AG08396 (cell line): ENCODE results near the gene PRKCE.
"Not testable (repeated sequence)": the region's sequence is repeated elsewhere in the genome, so short reads cannot be mapped to it uniquely, and the experiment has no call there.

Experiments used
- DNase-seq: peaks from one replicate; pipeline ENCODE4 v3.0.0; 2012; ENCODE audit warnings: low spot score, mixed read lengths

Gene PRKCE

DNA sequence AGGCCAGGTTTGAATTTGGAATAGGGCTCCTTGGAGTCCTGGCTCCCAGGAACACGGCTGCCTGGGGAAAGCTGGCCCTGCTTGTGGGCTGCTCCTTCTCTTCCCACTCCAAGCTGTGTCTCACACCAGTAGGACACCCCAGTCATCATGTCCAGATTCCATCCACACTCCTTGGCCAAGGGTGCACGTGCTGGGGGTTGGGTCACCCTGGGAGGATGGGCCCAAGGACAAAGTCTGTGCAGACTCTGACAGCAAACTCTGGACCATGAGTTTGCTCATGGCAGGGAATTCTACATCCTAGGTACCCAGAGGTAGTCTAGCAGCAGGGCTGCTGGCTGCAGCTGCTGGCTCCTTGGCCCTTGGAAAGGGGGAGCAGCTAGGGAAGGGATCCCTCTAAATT lies 543.4 kb downstream of the PRKCE start:
- DNase-seq, result no peak

GRCh38 chr2:46195819-46196218 lies 544.3 kb downstream of the PRKCE start:
- DNase-seq, result no peak

DNA sequence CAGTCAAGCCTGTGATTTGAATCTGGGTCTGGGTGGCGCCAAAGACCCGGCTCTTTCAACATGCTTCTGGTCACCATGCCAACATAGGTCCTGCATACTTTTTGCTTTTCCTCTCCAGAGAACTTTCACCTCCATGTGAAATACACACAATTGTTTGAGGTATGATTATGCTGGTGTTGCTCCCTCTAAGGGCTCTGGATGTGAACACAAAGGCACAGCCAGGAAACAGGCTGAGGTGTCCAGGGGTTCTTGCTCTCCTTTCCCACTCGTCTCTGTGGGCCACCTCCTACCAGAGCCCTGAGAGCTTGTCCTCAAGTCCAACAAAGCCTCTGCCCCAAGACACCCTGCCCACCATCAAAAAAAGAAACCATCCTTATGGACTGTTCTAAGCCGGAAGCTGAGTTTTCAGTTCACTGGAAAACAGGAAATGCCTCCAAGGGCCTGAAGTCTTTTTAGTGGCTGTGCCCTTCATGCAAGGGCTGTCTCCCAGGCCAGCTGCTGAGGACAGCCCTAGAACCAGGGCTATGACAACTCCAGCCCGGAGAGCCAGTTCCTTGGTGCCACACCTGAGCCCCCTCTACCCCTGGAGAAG lies 545.5 kb downstream of the PRKCE start:
- DNase-seq, result no peak

DNA sequence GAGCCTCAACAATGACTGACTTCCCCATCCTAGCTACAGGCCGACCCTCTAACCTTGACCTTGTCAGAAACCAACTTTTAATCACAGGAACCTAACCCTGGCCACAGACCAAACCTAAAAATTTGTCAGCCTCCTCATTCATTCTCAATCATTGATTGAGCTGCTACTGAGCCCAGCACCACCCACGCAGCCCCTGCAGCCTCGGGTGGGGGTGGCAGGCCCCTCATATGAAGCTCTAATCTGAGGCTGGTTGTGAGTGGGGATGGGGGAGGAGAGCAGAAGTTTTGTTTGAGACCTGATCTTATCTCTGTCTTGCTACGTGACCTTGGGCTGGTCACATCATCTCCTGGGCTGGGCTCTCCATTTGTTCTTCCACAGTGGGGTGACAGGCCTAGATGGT lies 546.2 kb downstream of the PRKCE start:
- no peak for DNase-seq

DNA sequence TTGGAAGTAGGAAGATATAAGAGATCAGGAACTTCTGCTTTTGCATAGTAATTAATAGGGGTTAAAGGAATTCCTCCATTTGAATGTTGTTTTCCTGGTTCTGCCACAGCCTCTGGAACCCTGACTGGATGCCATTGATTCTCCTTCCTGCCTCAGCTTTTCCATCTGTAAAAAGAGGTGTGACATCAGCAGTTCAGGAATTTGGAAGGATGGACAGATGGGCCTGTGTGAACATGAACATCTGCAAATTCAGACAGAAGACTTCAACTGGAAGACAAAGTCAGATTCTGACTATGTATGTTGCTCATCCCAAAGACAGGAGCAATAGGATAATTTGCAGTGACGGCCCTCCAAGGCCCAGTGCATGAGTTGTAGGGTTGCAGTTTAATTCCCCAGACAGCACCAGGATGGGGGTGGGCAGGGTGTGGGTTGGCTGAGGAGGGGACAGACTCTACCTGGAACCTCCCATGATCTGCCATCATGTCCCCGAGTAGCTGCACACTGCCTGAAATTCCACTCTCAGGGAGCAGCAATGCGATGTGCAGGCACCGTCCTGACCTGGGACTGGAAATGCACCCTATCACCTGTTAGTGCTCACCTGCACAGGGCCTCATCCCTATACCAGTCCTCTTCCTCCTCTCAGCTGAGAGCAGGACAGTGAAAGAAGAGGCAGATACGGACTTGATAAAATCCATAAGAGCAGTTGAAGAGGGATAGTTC lies 546.8 kb downstream of the PRKCE start:
- no peak for DNase-seq

DNA sequence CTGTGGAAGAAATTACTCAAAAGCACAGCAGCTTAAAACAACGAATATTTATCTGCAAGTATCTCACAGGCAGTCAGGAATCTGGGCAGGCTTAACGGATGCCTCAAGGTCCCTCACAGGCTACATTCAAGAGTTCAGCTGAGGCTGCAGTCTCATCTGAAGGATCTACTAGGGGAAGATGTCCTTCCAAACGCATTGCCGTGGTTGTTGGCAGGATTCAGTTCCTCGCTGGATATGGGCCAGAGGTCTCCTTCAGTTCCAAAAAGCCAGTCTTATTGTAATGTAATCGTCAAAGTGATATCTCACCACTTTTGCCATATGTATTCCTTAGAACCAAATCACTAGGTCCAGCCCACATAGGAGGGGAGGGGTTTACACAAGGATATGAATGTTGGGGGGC lies 547.5 kb downstream of the PRKCE start:
- DNase-seq, result no peak

- DNase-seq, result no peak
Observed at GRCh38 chr2:46200100-46200690, 548.7 kb downstream of the PRKCE start.

- no peak for DNase-seq
Observed at GRCh38 chr2:46200861-46201605, 549.6 kb downstream of the PRKCE start.

GRCh38 chr2:46202453-46202852 lies 551.0 kb downstream of the PRKCE start:
- no peak for DNase-seq

DNA sequence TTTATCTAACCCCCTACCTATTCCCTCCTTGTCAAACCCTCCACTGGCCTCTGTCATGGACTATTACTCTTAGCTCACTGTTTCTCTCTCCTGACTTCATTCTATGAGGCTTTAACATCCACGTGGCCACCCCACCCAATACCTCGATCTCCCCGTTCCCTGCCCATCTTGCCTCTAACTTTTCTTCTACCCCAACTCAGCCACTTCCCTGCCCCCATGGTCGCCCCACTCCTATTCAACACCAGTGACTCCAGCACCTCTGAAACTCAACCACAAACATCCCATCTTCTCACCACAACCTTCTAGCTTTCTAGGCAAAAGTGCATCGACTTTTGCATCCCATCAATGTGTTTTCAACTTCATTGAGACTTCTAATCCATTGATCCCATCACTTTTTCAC lies 551.5 kb downstream of the PRKCE start:
- no peak for DNase-seq

DNA sequence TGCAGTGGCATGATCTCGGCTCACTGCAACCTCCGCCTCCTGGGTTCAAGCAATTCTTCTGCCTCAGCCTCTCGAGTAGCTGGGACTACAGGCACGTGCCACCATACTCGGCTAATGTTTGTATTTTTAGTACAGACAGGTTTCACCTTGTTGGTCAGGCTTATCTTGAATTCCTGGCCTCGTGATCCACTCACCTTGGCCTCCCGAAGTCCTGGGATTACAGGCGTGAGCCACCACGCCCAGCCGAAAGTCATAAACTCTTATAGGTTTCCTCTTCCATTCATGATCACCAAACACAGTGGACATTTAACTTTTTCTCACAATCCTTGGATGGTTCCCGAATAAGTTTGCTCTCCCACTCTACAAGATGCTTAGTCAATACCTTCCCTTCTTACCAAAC lies 552.2 kb downstream of the PRKCE start:
- not testable (repeated sequence) for DNase-seq

DNA sequence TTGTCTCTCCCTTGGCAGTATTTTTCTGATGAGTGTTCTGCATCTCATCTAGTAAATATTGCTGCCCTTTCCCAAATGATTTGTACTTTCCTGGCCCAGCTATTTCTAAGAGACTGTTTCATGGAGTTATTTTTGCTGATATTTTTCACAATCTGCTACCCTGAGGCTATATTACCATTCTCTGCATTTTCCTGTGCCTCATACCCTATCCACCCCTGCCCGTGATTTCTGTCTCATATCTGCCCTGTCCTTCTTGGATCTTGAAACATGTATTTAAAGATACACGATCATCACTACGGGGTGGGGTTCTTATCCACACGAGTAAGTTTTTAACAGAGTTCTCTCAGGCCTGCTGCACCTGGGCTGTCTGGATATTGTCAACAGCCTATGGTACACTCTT lies 556.1 kb downstream of the PRKCE start:
- no peak for DNase-seq

DNA sequence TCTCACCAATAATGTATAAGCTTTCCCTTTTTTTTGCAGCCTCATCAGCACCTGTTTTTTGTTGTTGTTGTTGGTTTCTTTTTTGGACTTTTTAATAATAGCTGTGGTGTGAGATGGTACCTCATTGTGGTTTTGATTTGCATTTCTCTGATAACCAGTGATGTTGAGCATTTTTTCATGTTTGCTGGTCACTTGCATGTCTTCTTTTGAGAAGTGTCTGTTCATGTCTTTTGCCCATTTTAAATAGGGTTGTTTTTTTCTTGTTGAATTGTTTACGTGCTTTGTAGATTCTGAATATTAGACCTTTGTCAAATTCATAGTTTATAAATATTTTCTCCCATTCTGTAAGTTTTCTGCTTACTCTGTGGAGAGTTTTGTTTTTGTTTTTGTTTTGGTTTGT lies 557.3 kb downstream of the PRKCE start:
- no peak for DNase-seq

DNA sequence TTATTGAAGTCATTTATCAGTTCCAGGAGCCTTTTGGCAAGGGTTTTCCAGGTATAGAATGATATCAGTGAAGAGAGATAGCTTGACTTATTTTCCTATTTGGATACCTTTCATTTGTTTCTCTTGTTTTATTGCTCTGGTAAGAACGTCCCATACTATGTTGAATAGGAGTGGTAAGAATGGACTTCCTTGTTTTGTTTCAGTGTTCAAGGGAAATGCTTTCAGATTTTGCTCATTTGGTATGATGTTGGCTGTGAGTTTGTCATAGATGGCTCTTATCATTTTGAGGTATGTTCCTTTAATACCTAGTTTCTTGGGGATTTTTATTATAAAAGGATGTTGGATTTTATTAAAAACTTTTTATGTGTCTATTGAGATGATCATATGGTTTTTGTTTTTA lies 558.6 kb downstream of the PRKCE start:
- DNase-seq, result no peak

DNA sequence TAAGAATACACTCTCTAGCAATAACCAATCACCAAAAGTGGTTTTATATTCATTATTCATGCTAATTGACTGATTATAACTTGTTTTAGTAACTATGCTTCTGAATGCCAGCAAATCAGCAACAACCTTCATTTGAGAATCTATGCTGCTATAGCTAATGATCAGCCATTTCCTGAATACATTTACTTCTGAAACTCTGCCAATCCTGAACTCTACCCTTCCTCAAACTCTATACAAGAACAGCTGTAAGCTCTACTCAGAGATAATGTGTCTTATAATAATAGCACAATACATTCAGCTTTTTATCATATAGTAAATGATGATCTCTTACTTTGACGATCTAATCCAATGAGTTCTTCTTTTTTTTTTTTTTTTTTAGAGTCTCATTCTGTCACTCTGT lies 560.0 kb downstream of the PRKCE start:
- DNase-seq, result no peak

GRCh38 chr2:46213906-46214305 lies 562.4 kb downstream of the PRKCE start:
- no peak for DNase-seq

GRCh38 chr2:46216213-46216612 lies 564.7 kb downstream of the PRKCE start:
- DNase-seq, result no peak

DNA sequence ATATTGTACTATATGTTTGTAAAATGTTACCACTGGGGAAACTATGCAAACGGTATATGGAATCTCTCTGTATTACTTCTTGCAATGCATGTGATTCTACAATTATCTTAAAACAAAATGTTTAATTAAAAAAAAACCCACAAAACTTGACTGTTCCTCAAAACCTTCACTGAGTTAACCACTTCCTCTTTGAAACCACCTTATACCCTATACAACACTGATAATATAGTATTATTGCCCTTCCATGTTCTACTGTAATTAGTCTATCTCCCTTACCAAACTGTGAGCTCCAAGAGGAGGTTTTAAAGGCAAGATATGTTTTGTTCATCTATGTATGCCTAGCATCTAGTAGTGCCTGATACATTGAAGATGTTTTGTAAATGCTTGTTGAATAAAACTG lies 572.0 kb downstream of the PRKCE start:
- not testable (repeated sequence) for DNase-seq

DNA sequence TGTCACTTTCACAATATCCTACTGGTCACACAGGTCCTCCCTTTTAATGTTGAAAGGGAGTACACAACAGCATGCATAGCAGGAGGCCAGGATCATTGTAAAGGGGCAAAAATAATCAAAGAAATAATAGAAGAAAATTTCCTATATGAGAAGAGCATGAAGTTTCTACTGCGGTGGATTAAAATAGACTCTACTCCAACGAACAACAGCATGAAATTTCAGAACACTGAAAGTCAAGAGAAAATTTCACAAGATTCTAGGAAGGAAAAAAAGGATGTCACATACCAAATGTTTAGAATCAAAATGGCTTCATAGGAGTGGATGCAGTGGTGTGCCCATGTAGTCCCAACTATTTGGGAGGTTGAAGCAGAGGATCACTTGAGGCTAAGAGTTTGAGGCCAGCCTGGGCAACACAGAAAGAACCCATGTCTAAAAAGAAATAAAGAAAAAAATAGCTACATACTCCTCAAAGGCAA lies 573.7 kb downstream of the PRKCE start:
- no peak for DNase-seq

GRCh38 chr2:46225730-46226129 lies 574.3 kb downstream of the PRKCE start:
- no peak for DNase-seq

DNA sequence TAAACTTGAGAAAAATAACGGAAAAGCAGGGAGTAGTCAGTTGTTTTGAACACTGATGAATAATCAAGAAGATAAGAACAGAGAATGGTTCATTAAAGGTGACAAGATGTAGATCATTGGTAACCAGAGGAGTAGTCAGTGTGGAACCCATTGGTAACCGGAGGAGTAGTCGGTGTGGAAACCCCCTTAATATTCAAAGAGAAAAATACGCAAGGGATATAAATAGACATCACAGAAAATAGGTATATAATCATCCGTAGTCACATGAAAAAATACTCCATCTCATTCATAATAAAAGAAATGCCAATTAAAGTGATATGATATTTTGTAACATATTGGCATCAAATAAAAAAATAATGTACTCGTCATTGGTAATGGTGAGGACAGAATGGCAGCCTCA lies 575.1 kb downstream of the PRKCE start:
- DNase-seq, result no peak

DNA sequence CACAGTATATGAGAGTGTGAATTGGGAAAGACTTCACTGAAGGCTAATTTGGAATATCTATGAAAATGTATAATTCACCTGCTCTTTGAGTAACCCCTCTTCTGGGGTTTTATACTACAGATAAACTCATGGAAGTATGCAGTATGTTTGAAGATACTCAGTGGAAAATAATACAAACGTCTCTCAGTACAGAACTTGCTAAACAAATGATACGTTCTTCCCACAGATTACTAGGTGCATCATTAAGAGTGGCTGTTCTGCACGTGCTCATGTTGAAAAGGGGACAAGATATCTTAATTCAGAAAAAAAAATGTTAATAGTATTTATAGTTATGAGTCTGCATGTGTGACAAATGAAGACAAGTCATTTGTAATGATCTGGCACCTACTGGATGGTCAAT lies 575.5 kb downstream of the PRKCE start:
- DNase-seq, result no peak
